Measurements from ENCODE around the gene CSF2RB.

- no peak for TF ChIP-seq POLR2A (IDR thresholded peaks at IDR 0.05; ENCODE audit: low read depth, low read length)
- no peak for TF ChIP-seq POLR2AphosphoS5 (IDR thresholded peaks at IDR 0.05; ENCODE audit: low read depth, low read length)
- no peak for TF ChIP-seq POU2F2 (IDR thresholded peaks at IDR 0.05; ENCODE audit: low read depth, low read length)
- no peak for TF ChIP-seq SPI1 (IDR thresholded peaks at IDR 0.05; ENCODE audit: low read depth, low read length)
These were observed 31.8 kb upstream of the CSF2RB start for GRCh38 chr22:36881504-36882245.
